Neural progenitor cell (in vitro differentiated cells): Measurements from ENCODE around the gene SIRT7.

Experiments
- CTCF ChIP-seq: fragments of 200-600 bp; sonication (generic); IDR thresholded peaks from 2 replicates; pipeline ENCODE4 v1.5.1; 2017; ENCODE audit warnings: antibody characterized with exemption, mild to moderate bottlenecking
- EZH2phosphoT487 ChIP-seq: fragments of 200-600 bp; sonication (generic); IDR thresholded peaks from 2 replicates; pipeline ENCODE4 v1.6.1; 2017; ENCODE audit warnings: antibody characterized with exemption

GRCh38 chr17:81918832-81919545 lies 1.0 kb upstream of the SIRT7 start:
- TF ChIP-seq CTCF (no peak), EZH2phosphoT487 (no peak)
